Hepatocyte (in vitro differentiated cells): ENCODE measurements around the gene AEBP1. TPM values are rescaled to one million over a fixed set of nuclear protein-coding genes. Genes with fewer than 3 reads are reported as not detected.

ENCODE experiments used
- DNase-seq: peaks from one replicate; pipeline ENCODE4 v3.0.0-alpha.2; 2016; ENCODE audit warnings: low spot score
- H2AFZ ChIP-seq: fragments of 200-600 bp; sonication (generic); 2 replicates; pipeline ENCODE4 v1.6.0; 2016; ENCODE audit warnings: antibody characterized with exemption, mild to moderate bottlenecking
- H3K27ac ChIP-seq: fragments of 200-600 bp; sonication (generic); 2 replicates; pipeline ENCODE4 v1.5.1; 2016; ENCODE audit warnings: mild to moderate bottlenecking
- H3K27me3 ChIP-seq: fragments of 200-600 bp; sonication (generic); 2 replicates; pipeline ENCODE4 v1.6.1; 2016
- H3K36me3 ChIP-seq: fragments of 200-600 bp; sonication (generic); replicated peaks from 2 replicates; pipeline ENCODE4 v1.5.1; 2016; ENCODE audit warnings: low read depth; ENCODE audit not compliant: insufficient read depth
- H3K4me1 ChIP-seq: fragments of 200-600 bp; sonication (generic); 2 replicates; pipeline ENCODE4 v1.5.1; 2016; ENCODE audit warnings: mild to moderate bottlenecking, moderate library complexity; ENCODE audit not compliant: insufficient read depth
- H3K4me2 ChIP-seq: fragments of 200-600 bp; sonication (generic); 2 replicates; pipeline ENCODE4 v1.6.0; 2016
- H3K4me3 ChIP-seq: fragments of 200-600 bp; sonication (generic); 2 replicates; pipeline ENCODE4 v1.5.1; 2016; ENCODE audit warnings: mild to moderate bottlenecking
- H3K79me2 ChIP-seq: fragments of 200-600 bp; sonication (generic); 2 replicates; pipeline ENCODE4 v1.6.0; 2017; ENCODE audit warnings: mild to moderate bottlenecking
- H3K9me2 ChIP-seq: fragments of 200-600 bp; sonication (generic); replicated peaks from 2 replicates; pipeline ENCODE4 v1.6.0; 2017; ENCODE audit warnings: mild to moderate bottlenecking; ENCODE audit not compliant: insufficient read depth
- H3K9me3 ChIP-seq: fragments of 200-600 bp; sonication (generic); 2 replicates; pipeline ENCODE4 v1.5.1; 2016; ENCODE audit warnings: low read depth, mild to moderate bottlenecking
- H4K20me1 ChIP-seq: fragments of 200-600 bp; sonication (generic); 2 replicates; pipeline ENCODE4 v1.6.0; 2016; ENCODE audit warnings: mild to moderate bottlenecking; ENCODE audit not compliant: insufficient read depth, poor library complexity, severe bottlenecking
- EZH2 ChIP-seq: fragments of 200-600 bp; sonication (generic); IDR thresholded peaks from 2 replicates; pipeline ENCODE4 v1.6.1; 2016; ENCODE audit warnings: antibody characterized with exemption, mild to moderate bottlenecking, borderline replicate concordance
- EZH2phosphoT487 ChIP-seq: fragments of 200-600 bp; sonication (generic); IDR thresholded peaks from one replicate; pipeline ENCODE4 v1.6.1; 2018; ENCODE audit warnings: antibody characterized with exemption, mild to moderate bottlenecking, low read depth, moderate library complexity; ENCODE audit not compliant: unreplicated experiment, severe bottlenecking
- WGBS: methylation state at CpG from one replicate; pipeline ENCODE4 v1.1.6; 2016; ENCODE audit warnings: low lambda C conversion rate; ENCODE audit errors: missing lambda C conversion rate; 5-methylcytosine and 5-hydroxymethylcytosine counted together
- polyA plus RNA-seq: library from polyadenylated mRNA; unstranded; fragments of >200 nt; fragmentation: Nextera tagmentation; extraction: Ambion mirVana; gene quantifications from 2 replicates; pipeline ENCODE4 v1.2.1, GENCODE V29; 2016
- total RNA-seq: library from RNA; depleted of rRNA; stranded (reverse); fragments of >200 nt; gene quantifications from 2 replicates; pipeline ENCODE4 v1.2.3, GENCODE V29; 2014
- TF ChIP-seq, protein P1 (sequence below): fragments of 200-600 bp; sonication (generic); IDR thresholded peaks from 2 replicates; pipeline ENCODE4 v1.5.1; 2016; ENCODE audit warnings: antibody characterized with exemption, mild to moderate bottlenecking; ENCODE audit not compliant: poor library complexity

Gene AEBP1
- total and polyA plus RNA-seq, 2 experiments from 2014 or later = 26.7 to 108 TPM

DNA sequence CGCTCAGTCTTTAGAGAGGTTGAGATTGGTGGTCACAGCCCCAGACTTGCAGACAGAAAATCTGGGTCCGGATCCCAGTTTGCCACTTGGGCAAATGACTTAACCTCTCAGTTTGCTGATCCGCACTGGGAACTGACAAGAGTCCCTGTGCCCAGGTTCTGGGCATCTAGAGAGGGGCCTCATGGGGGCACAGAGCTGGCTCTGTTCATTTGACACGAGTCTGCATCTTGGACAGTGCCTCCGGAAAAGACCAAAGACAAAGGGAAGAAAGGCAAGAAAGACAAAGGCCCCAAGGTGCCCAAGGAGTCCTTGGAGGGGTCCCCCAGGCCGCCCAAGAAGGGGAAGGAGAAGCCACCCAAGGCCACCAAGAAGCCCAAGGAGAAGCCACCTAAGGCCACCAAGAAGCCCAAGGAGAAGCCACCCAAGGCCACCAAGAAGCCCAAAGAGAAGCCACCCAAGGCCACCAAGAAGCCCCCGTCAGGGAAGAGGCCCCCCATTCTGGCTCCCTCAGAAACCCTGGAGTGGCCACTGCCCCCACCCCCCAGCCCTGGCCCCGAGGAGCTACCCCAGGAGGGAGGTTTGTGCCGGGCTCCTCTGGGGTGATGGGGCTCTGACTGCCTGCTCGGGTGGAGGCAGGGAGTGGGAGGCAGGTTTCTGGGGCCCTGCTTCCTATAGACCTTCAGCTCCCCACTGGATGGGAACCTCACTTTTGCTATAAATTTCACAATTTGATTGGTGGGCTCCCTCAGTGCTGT lies 2.3 kb downstream of the AEBP1 start:
- Histone ChIP-seq H3K4me3 (no peak overlapping the region), H3K4me2 (peak overlapping the region; percentile 91), H3K27me3 (peaks cover 8% of the 10 kb centered on the region), H3K4me1 (peaks cover 14% of the 10 kb centered on the region), H3K36me3 (no peaks in the 10 kb centered on the region), H3K9me2 (no peaks in the 10 kb centered on the region), H3K9me3 (no peaks in the 10 kb centered on the region), H3K27ac (no peak overlapping the region), H3K79me2 (peaks cover 5% of the 10 kb centered on the region), H2AFZ (no peak overlapping the region), H4K20me1 (no peaks in the 10 kb centered on the region)
- no peak for TF ChIP-seq EZH2phosphoT487
- TF ChIP-seq, protein P1, sequence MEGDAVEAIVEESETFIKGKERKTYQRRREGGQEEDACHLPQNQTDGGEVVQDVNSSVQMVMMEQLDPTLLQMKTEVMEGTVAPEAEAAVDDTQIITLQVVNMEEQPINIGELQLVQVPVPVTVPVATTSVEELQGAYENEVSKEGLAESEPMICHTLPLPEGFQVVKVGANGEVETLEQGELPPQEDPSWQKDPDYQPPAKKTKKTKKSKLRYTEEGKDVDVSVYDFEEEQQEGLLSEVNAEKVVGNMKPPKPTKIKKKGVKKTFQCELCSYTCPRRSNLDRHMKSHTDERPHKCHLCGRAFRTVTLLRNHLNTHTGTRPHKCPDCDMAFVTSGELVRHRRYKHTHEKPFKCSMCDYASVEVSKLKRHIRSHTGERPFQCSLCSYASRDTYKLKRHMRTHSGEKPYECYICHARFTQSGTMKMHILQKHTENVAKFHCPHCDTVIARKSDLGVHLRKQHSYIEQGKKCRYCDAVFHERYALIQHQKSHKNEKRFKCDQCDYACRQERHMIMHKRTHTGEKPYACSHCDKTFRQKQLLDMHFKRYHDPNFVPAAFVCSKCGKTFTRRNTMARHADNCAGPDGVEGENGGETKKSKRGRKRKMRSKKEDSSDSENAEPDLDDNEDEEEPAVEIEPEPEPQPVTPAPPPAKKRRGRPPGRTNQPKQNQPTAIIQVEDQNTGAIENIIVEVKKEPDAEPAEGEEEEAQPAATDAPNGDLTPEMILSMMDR = no peak
- TF ChIP-seq EZH2 = no peak
- no peak for DNase-seq
- WGBS = 95% methylated on average over 10 of the region's 10 CpGs

DNA sequence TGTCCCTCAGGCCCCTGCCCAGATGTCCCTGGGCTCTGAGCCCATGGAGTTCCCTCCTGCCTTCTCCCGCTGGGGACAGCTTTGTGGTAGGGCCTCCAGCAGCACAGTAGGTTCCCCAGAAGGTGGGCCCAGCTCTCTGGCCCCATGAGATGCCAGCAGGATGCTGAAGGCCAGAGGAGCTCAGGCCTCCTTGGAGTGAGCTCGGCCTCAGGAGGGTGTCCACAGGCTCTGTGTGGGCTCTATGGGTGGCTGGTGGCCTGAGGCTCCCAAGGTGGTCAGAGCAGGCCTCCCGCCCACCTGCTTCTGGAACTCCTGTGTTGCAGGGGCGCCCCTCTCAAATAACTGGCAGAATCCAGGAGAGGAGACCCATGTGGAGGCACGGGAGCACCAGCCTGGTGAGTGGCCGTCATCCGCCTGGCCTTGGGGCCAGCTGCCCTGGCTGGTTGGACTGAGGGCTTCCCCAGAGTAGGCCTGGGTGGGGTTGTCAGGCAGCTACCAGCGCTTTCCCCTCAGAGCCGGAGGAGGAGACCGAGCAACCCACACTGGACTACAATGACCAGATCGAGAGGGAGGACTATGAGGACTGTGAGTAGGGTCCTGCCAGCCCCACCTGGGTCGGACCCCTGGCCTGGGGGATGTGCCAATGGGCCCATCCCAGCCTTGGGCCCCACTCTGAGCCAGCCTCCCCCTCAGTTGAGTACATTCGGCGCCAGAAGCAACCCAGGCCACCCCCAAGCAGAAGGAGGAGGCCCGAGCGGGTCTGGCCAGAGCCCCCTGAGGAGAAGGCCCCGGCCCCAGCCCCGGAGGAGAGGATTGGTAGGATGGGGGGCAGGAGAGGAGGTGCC lies 3.2 kb downstream of the AEBP1 start:
- H3K36me3 ChIP-seq = no peaks in the 10 kb centered on the region
- H3K79me2 ChIP-seq = peaks cover 5% of the 10 kb centered on the region
- H3K4me3 ChIP-seq = no peak overlapping the region
- no peaks in the 10 kb centered on the region for H3K9me2 ChIP-seq
- DNase-seq = no peak
- H4K20me1 ChIP-seq = no peaks in the 10 kb centered on the region
- H2AFZ ChIP-seq = no peak overlapping the region
- WGBS = 93% methylated on average over 18 of the region's 18 CpGs
- TF ChIP-seq EZH2phosphoT487 (no peak), EZH2 (no peak)
- TF ChIP-seq, protein P1 = no peak
- peaks cover 14% of the 10 kb centered on the region for H3K4me1 ChIP-seq
- H3K27me3 ChIP-seq = peaks cover 8% of the 10 kb centered on the region
- H3K27ac ChIP-seq = no peak overlapping the region
- no peaks in the 10 kb centered on the region for H3K9me3 ChIP-seq
- no peak overlapping the region for H3K4me2 ChIP-seq

DNA sequence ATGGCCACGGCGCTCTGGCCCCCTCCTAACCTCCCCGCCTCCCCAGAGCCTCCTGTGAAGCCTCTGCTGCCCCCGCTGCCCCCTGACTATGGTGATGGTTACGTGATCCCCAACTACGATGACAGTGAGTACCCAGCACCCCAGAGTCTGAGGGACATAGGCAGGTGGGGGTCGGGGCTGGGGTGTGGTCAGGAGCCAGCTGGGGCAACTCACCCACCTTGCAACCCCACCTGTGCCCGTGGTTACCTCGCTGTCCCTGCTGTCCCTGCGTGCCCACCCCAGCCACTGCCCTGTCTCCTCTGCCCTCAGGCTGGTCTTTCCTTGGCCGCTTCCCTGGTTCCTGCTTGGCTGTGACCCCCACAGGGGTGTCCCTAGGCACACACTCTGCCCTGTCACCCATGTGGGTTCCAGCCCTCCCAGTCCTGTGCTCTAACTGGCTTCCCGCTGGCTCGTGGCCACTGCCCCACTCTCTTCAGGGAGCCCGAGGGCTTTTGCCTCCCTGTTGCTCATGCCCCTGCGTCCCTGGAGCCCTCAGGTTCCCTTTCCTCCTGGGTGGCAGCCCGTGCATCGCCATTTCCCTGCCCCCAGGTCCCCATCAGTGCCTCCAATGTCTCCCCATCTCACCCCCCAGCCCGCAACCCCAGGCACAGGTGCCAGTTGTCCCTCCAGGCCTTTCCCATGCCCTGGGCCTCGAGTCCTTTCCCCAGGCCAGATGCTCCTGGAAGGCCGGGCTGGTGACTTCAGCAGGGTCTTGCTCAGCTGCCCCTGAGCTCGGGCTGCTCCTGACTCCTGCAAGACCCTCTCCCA lies 4.0 kb downstream of the AEBP1 start:
- peaks cover 5% of the 10 kb centered on the region for H3K79me2 ChIP-seq

More for the DNA sequence above, 4.0 kb downstream of the AEBP1 start:
- Histone ChIP-seq H4K20me1 (no peaks in the 10 kb centered on the region), H2AFZ (no peak overlapping the region), H3K36me3 (no peaks in the 10 kb centered on the region), H3K4me3 (no peak overlapping the region), H3K4me2 (no peak overlapping the region), H3K9me2 (no peaks in the 10 kb centered on the region), H3K27me3 (peaks cover 8% of the 10 kb centered on the region), H3K4me1 (peaks cover 14% of the 10 kb centered on the region), H3K27ac (no peak overlapping the region), H3K9me3 (no peaks in the 10 kb centered on the region)
- DNase-seq = no peak
- TF ChIP-seq, protein P1 = no peak
- TF ChIP-seq EZH2 (no peak), EZH2phosphoT487 (no peak)
- 95% methylated on average over 16 of the region's 21 CpGs for WGBS
